Uterus (tissue), 4 donors: ENCODE measurements around the gene TOM1. TPM values are rescaled to one million over a fixed set of nuclear protein-coding genes. Genes with fewer than 3 reads are reported as not detected.
"Not testable (repeated sequence)": the region's sequence is repeated elsewhere in the genome, so short reads cannot be mapped to it uniquely, and the experiment has no call there.

Experiments used
- DNase-seq, 2 donors: peaks; one replicate each; pipeline ENCODE4 v3.0.0-alpha.2; 2019 to 2020
- H3K27ac ChIP-seq, 2 donors: fragments of 200-600 bp; sonication (generic); 1 replicate in 1 of 2; 2 replicates in 1 of 2; pipeline ENCODE4 v1.5.1; 2016 to 2018
- H3K27me3 ChIP-seq, 2 donors: fragments of 200-600 bp; sonication (generic); one replicate each; pipeline ENCODE4 v1.5.1; 2018 to 2019; ENCODE audit warnings: control low read depth in 1 of 2
- H3K36me3 ChIP-seq, 2 donors: fragments of 200-600 bp; sonication (generic); one replicate each; pipeline ENCODE4 v1.5.1; 2019; ENCODE audit warnings: control low read depth in 1 of 2
- H3K4me1 ChIP-seq, 2 donors: fragments of 200-600 bp; sonication (generic); one replicate each; pipeline ENCODE4 v1.5.1; 2018 to 2019; ENCODE audit warnings: control low read depth in 1 of 2
- H3K4me3 ChIP-seq, 2 donors: fragments of 200-600 bp; sonication (generic); 1 replicate in 1 of 2; 2 replicates in 1 of 2; pipeline ENCODE4 v1.5.1; 2018 to 2019; ENCODE audit warnings: mild to moderate bottlenecking in 1 of 2
- H3K9me3 ChIP-seq, 2 donors: fragments of 200-600 bp; sonication (generic); one replicate each; pipeline ENCODE4 v1.5.1; 2019; ENCODE audit warnings: control low read depth in 1 of 2
- CTCF ChIP-seq, 4 experiments: fragments of 200-600 bp in 2 of 4; fragments of 450-650 bp in 2 of 4; sonication (generic) in 2 of 4; IDR thresholded peaks; one replicate each; pipeline ENCODE4 v1.5.1; 2016 to 2019; ENCODE audit warnings: antibody characterized with exemption in 4 of 4, mild to moderate bottlenecking in 2 of 4, moderate library complexity in 1 of 4
- POLR2A ChIP-seq, 2 donors: fragments of 450-650 bp; IDR thresholded peaks; one replicate each; pipeline ENCODE4 v1.6.1; 2016; ENCODE audit warnings: antibody characterized with exemption in 2 of 2, mild to moderate bottlenecking in 1 of 2, moderate library complexity in 1 of 2
- intact Hi-C: fragments of 100-400 bp; cut with DNase I; formaldehyde crosslinking; loops from one replicate; pipeline ENCODE4 v1.15.1; 2023; ENCODE audit warnings: low total_unique reads
- total RNA-seq, 4 donors: library from RNA; depleted of rRNA in 3 of 4; stranded (reverse); fragments of >200 nt in 3 of 4; gene quantifications; one replicate each; pipeline versions ENCODE4 v1.1.0 to v1.2.4, GENCODE V29; 2014 to 2023
- donor health status: DM: yes; HTN: yes; CAD: no.

Gene TOM1
- total RNA-seq, 4 donors from 2014 or later: 21.3 to 66.7 (median 52.5) TPM

GRCh38 chr22:35354068-35354467 lies 54.4 kb downstream of the TOM1 start:
- Histone ChIP-seq H3K36me3 (no peaks in the 10 kb centered on the region), H3K27ac (no peak overlapping the region), H3K27me3 (no peaks in the 10 kb centered on the region), H3K4me3 (no peak overlapping the region), H3K9me3 (no peaks in the 10 kb centered on the region), H3K4me1 (peaks cover 0 to 10% of the 10 kb centered on the region in 2 donors)
- no peak for TF ChIP-seq POLR2A (IDR thresholded peaks at IDR 0.05)
- no peak for TF ChIP-seq CTCF (IDR thresholded peaks at IDR 0.05)
- intact Hi-C loops: no loop called here
- no peak for DNase-seq

- H3K9me3 ChIP-seq: no peaks in the 10 kb centered on the region
- H3K4me1 ChIP-seq: no peaks in the 10 kb centered on the region
- DNase-seq: no peak
- no peaks in the 10 kb centered on the region for H3K36me3 ChIP-seq
- intact Hi-C loops: no loop called here
- H3K4me3 ChIP-seq: no peak overlapping the region
- H3K27ac ChIP-seq: no peak overlapping the region
- TF ChIP-seq POLR2A (IDR thresholded peaks at IDR 0.05) (no peak), CTCF (IDR thresholded peaks at IDR 0.05) (no peak)
- no peaks in the 10 kb centered on the region for H3K27me3 ChIP-seq
Measured at GRCh38 chr22:35357883-35358621, 58.4 kb downstream of the TOM1 start.

- H3K9me3 ChIP-seq: no peaks in the 10 kb centered on the region
- no peak overlapping the region for H3K27ac ChIP-seq
- no peak for DNase-seq
- TF ChIP-seq CTCF (IDR thresholded peaks at IDR 0.05) (no peak), POLR2A (IDR thresholded peaks at IDR 0.05) (no peak)
- no peak overlapping the region for H3K4me3 ChIP-seq
- H3K4me1 ChIP-seq: no peaks in the 10 kb centered on the region
- H3K27me3 ChIP-seq: no peaks in the 10 kb centered on the region
- intact Hi-C loops: no loop called here
- no peaks in the 10 kb centered on the region for H3K36me3 ChIP-seq
Measured at GRCh38 chr22:35359380-35360065, 59.8 kb downstream of the TOM1 start.

DNA sequence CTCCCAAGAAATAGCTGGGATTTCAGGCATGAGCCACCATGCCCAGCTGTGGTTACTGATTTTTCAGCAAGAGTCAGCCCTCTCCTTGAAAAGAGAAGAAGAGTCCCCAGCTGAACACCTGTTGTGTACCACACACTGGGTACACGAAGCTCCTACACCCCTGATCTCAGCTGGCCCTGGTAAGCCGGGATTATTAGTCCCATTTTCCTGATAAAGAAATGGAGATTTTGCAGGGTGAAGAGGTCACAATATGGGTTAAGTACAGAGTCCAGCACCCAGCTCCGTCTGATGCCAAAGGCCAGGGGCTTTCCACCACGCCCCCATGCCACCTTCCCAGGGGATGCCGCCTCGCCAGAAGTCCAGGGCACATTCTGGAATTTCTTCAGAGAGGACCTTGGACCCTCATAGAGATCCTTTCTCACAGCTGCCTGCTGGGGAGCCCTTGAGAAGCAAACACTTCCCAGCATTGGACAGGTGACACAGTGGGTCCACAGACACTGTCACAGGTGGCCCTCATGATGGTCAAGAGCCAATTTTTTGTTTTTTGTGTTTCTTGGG lies 61.4 kb downstream of the TOM1 start:
- no peak for TF ChIP-seq POLR2A (IDR thresholded peaks at IDR 0.05)
- TF ChIP-seq CTCF (IDR thresholded peaks at IDR 0.05): no peak
- H3K27ac ChIP-seq: no peak overlapping the region
- no peaks in the 10 kb centered on the region for H3K9me3 ChIP-seq
- no peak for DNase-seq
- H3K4me1 ChIP-seq: no peaks in the 10 kb centered on the region
- intact Hi-C loops: no loop called here
- H3K27me3 ChIP-seq: no peaks in the 10 kb centered on the region
- H3K4me3 ChIP-seq: no peak overlapping the region
- H3K36me3 ChIP-seq: no peaks in the 10 kb centered on the region

DNA sequence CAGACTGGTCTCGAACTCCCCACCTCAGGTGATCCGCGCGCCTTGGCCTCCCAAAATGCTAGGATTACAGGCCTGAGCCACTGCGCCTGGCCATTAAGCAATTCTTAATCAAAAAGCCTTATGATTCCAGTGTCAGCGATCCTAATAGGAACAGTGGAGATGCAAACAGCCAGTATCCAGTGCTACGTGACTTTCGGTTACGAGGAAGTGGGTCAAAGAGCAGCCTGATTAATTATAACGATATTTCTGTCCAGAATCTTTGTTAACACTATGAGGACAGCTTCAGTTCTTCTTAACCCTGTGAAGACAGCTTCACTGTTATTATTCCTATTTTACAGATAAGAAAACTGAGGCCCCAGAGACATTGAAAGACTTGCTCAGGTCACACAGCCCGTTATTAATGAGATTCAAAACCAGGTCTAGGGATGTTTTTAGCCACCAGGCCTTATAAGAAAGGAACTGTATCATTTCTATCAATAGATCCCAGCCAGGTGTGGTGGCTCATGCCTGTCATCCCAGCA lies 63.9 kb downstream of the TOM1 start:
- no peaks in the 10 kb centered on the region for H3K4me1 ChIP-seq
- no peaks in the 10 kb centered on the region for H3K27me3 ChIP-seq
- H3K4me3 ChIP-seq: no peak overlapping the region
- intact Hi-C loops: no loop called here
- TF ChIP-seq POLR2A (IDR thresholded peaks at IDR 0.05) (no peak), CTCF (IDR thresholded peaks at IDR 0.05) (no peak)
- no peak for DNase-seq
- H3K9me3 ChIP-seq: no peaks in the 10 kb centered on the region
- no peak overlapping the region for H3K27ac ChIP-seq
- no peaks in the 10 kb centered on the region for H3K36me3 ChIP-seq

- intact Hi-C loops, H3K27ac ChIP-seq, H3K36me3 ChIP-seq, H3K27me3 ChIP-seq, H3K4me3 ChIP-seq, H3K4me1 ChIP-seq, DNase-seq, H3K9me3 ChIP-seq: not testable (repeated sequence)
Measured at GRCh38 chr22:35364230-35364629, 64.5 kb downstream of the TOM1 start.
